Endothelial cell of umbilical vein (primary cell): ENCODE data around the gene STAP1.

Source experiments
- CTCF ChIP-seq, 2 donors: IDR thresholded peaks; 1 replicate in 1 of 2; 2 replicates in 1 of 2; pipeline ENCODE4 v1.5.1; 2011; ENCODE audit warnings: low read length in 2 of 2, mild to moderate bottlenecking in 2 of 2, moderate library complexity in 2 of 2, control low read depth in 1 of 2, inconsistent platforms in 1 of 2, low read depth in 1 of 2; ENCODE audit not compliant: insufficient read depth in 1 of 2; ENCODE audit errors: extremely low read depth in 1 of 2
- GATA2 ChIP-seq: IDR thresholded peaks from 2 replicates; pipeline ENCODE4 v1.7.0; 2011; ENCODE audit warnings: low read depth, mild to moderate bottlenecking, moderate library complexity, mixed read lengths, low read length; ENCODE audit not compliant: insufficient read length, insufficient read depth
- MAX ChIP-seq: IDR thresholded peaks from 2 replicates; pipeline ENCODE4 v1.6.1; 2011; ENCODE audit not compliant: insufficient read depth, insufficient read length
- POLR2A ChIP-seq: IDR thresholded peaks from 2 replicates; pipeline ENCODE4 v1.6.1; 2012; ENCODE audit warnings: low read depth, mild to moderate bottlenecking, control low read depth, low read length
- POLR2AphosphoS5 ChIP-seq: IDR thresholded peaks from 2 replicates; pipeline ENCODE4 v1.6.1; 2012; ENCODE audit warnings: low read depth, mild to moderate bottlenecking, control low read depth, low read length, moderate library complexity; ENCODE audit not compliant: insufficient read depth

GRCh38 chr4:67632492-67632891 is 74.0 kb downstream of the STAP1 start:
- no peak for TF ChIP-seq GATA2
- no peak for TF ChIP-seq CTCF (IDR thresholded peaks at IDR 0.05; ENCODE audit: extremely low read depth in 1 of 2, insufficient read depth in 1 of 2, low read depth in 1 of 2, low read length in 2 of 2)
- no peak for TF ChIP-seq POLR2AphosphoS5
- TF ChIP-seq MAX, result no peak
- no peak for TF ChIP-seq POLR2A
